ENCODE measurements around the gene LRPAP1. TPM values are rescaled to one million over a fixed set of nuclear protein-coding genes. Genes with fewer than 3 reads are reported as not detected.
A peak's percentile ranks its signal among the peaks of the same experiment; 100 is the strongest.

The LRPAP1 gene
- total RNA-seq, 1 experiment from 2014 or later: 90.8 TPM

- no peak overlapping the region for H3K27ac Mint-ChIP-seq
- H3K36me3 Mint-ChIP-seq: no peaks in the 10 kb centered on the region
- peaks cover 5% of the 10 kb centered on the region; the same call in 1 of the 2 replicates for H3K4me1 Mint-ChIP-seq
- peaks cover 49% of the 10 kb centered on the region for H3K27me3 Mint-ChIP-seq (ENCODE audit: low read depth)
- H3K4me3 Mint-ChIP-seq: no peak overlapping the region
- POLR2A ChIA-PET: no interaction called here
- TF ChIP-seq TP53 (CRISPR knock-in tag; IDR thresholded peaks at IDR 0.05): no peak
- no peak for TF ChIP-seq ZNF317 (CRISPR knock-in tag; IDR thresholded peaks at IDR 0.05; ENCODE audit: borderline replicate concordance, low read depth)
- no peak for TF ChIP-seq ATF3 (CRISPR knock-in tag; conservative IDR thresholded peaks at IDR 0.05)
- TF ChIP-seq ZNF396 (CRISPR knock-in tag; IDR thresholded peaks at IDR 0.05; ENCODE audit: borderline replicate concordance): no peak
- no peak for TF ChIP-seq MLX (CRISPR knock-in tag; IDR thresholded peaks at IDR 0.05)
- no peak for TF ChIP-seq CREB1 (CRISPR knock-in tag; IDR thresholded peaks at IDR 0.05)
- TF ChIP-seq ZNF532 (CRISPR knock-in tag; IDR thresholded peaks at IDR 0.05; ENCODE audit: borderline replicate concordance): no peak
- no peak for TF ChIP-seq ZNF423 (CRISPR knock-in tag; IDR thresholded peaks at IDR 0.05)
- no peak for TF ChIP-seq FOXP1 (CRISPR knock-in tag; IDR thresholded peaks at IDR 0.05; ENCODE audit: borderline replicate concordance)
- TF ChIP-seq ELF4 (CRISPR knock-in tag; IDR thresholded peaks at IDR 0.05; ENCODE audit: low read depth): no peak
- TF ChIP-seq IRF2 (CRISPR knock-in tag; IDR thresholded peaks at IDR 0.05; ENCODE audit: borderline replicate concordance, low read depth): no peak
- DNase-seq (ENCODE audit: low spot score) (no peak), ATAC-seq (no peak)
- CTCF ChIA-PET: no interaction called here
- H3K9me3 Mint-ChIP-seq: no peaks in the 10 kb centered on the region
Measured at GRCh38 chr4:3473181-3473950, 58.9 kb downstream of the LRPAP1 start.

GRCh38 chr4:3472411-3473141, 59.6 kb downstream of the LRPAP1 start:
- Mint-ChIP-seq H3K4me3 (no peak overlapping the region), H3K4me1 (peaks cover 5% of the 10 kb centered on the region; the same call in 1 of the 2 replicates), H3K27ac (no peak overlapping the region), H3K36me3 (no peaks in the 10 kb centered on the region), H3K27me3 (ENCODE audit: low read depth) (peaks cover 45% of the 10 kb centered on the region), H3K9me3 (no peaks in the 10 kb centered on the region)
- TF ChIP-seq ELF4 (CRISPR knock-in tag; IDR thresholded peaks at IDR 0.05; ENCODE audit: low read depth) (no peak), NR1H2 (CRISPR knock-in tag; IDR thresholded peaks at IDR 0.05) (no peak), E2F4 (CRISPR knock-in tag; IDR thresholded peaks at IDR 0.05; ENCODE audit: borderline replicate concordance, low read depth) (0 out of 2 replicates have a peak, but pooled peaks have one; percentile 35)
- ChIA-PET POLR2A (no interaction called here), CTCF (interaction anchor here (1.3 to 3.7 kb wide), 2 partner anchors 8 to 38 kb away, joined by 3 to 48 read pairs; no protein-coding TSS in a partner anchor)
- ATAC-seq (no peak), DNase-seq (ENCODE audit: low spot score) (no peak)
